GM18511 (cell line): ENCODE measurements around the gene CFAP100.

Experiments
- ATAC-seq: cut with Tn5 transposase; IDR thresholded peaks from one replicate; pipeline ENCODE4 v1.9.1; 2021; ENCODE audit warnings: mild to moderate bottlenecking, moderate library complexity; ENCODE audit not compliant: unreplicated experiment

The CFAP100 gene

GRCh38 chr3:126373682-126374601, 20.8 kb upstream of the CFAP100 start:
- no peak for ATAC-seq

- ATAC-seq: no peak
Measured at GRCh38 chr3:126375835-126376331, 18.8 kb upstream of the CFAP100 start.

- no peak for ATAC-seq
Measured at GRCh38 chr3:126376444-126376843, 18.3 kb upstream of the CFAP100 start.

GRCh38 chr3:126377211-126377610, 17.5 kb upstream of the CFAP100 start:
- ATAC-seq: no peak

- ATAC-seq: no peak
Measured at GRCh38 chr3:126378341-126378751, 16.4 kb upstream of the CFAP100 start.

GRCh38 chr3:126380011-126380768, 14.5 kb upstream of the CFAP100 start:
- no peak for ATAC-seq

GRCh38 chr3:126381966-126382365, 12.7 kb upstream of the CFAP100 start:
- no peak for ATAC-seq

- peak; percentile 60 for ATAC-seq
Measured at GRCh38 chr3:126389112-126389793, 5.5 kb upstream of the CFAP100 start.

- ATAC-seq: no peak
Measured at GRCh38 chr3:126389794-126390146, 4.9 kb upstream of the CFAP100 start.

GRCh38 chr3:126390201-126390600, 4.5 kb upstream of the CFAP100 start:
- ATAC-seq: no peak

- no peak for ATAC-seq
Measured at GRCh38 chr3:126390751-126391150, 4.0 kb upstream of the CFAP100 start.

GRCh38 chr3:126391631-126392030, 3.1 kb upstream of the CFAP100 start:
- no peak for ATAC-seq

GRCh38 chr3:126392246-126392645, 2.5 kb upstream of the CFAP100 start:
- ATAC-seq: no peak

GRCh38 chr3:126393563-126393962, 1.1 kb upstream of the CFAP100 start:
- ATAC-seq: no peak

GRCh38 chr3:126394977-126395321, 240 bp downstream of the CFAP100 start:
- ATAC-seq: no peak

GRCh38 chr3:126395846-126396513, 1.3 kb downstream of the CFAP100 start:
- no peak for ATAC-seq

- ATAC-seq: no peak
Measured at GRCh38 chr3:126396536-126396935, 1.8 kb downstream of the CFAP100 start.

GRCh38 chr3:126397610-126398422, 3.1 kb downstream of the CFAP100 start:
- ATAC-seq: no peak

- no peak for ATAC-seq
Measured at GRCh38 chr3:126398423-126399350, 4.0 kb downstream of the CFAP100 start.
